Prostate gland (tissue), 2 donors: ENCODE measurements around the gene ARPC1A. TPM values are rescaled to one million over a fixed set of nuclear protein-coding genes. Genes with fewer than 3 reads are reported as not detected.

Experiments used
- DNase-seq: peaks from one replicate; pipeline ENCODE4 v3.0.0-alpha.2; 2019; ENCODE audit warnings: low spot score
- H3K27ac ChIP-seq, 2 donors: fragments of 200-600 bp; sonication (generic); 2 replicates each; pipeline ENCODE4 v1.5.1; 2017 to 2019
- H3K27me3 ChIP-seq: fragments of 200-600 bp; sonication (generic); replicated peaks from 2 replicates; pipeline ENCODE4 v1.5.1; 2019; ENCODE audit not compliant: insufficient read depth
- H3K36me3 ChIP-seq, 2 donors: fragments of 200-600 bp; sonication (generic); 1 replicate in 1 of 2; 2 replicates in 1 of 2; pipeline versions ENCODE4 v1.5.1 to v1.8.1; 2017 to 2019
- H3K4me1 ChIP-seq: fragments of 200-600 bp; sonication (generic); replicated peaks from 2 replicates; pipeline ENCODE4 v1.5.1; 2019
- H3K4me3 ChIP-seq, 2 donors: fragments of 200-600 bp; sonication (generic); 2 replicates each; pipeline ENCODE4 v1.5.1; 2017 to 2019
- H3K9me3 ChIP-seq: fragments of 200-600 bp; sonication (generic); 2 replicates; pipeline ENCODE4 v1.5.1; 2017
- POLR2A ChIP-seq: fragments of 450-650 bp; IDR thresholded peaks from one replicate; pipeline ENCODE4 v1.6.1; 2016; ENCODE audit warnings: antibody characterized with exemption, mild to moderate bottlenecking
- POLR2AphosphoS5 ChIP-seq: sonication (generic); formaldehyde crosslinking; IDR thresholded peaks from one replicate; pipeline ENCODE4 v1.6.1; 2017; ENCODE audit warnings: antibody characterized with exemption
- WGBS: methylation state at CpG from one replicate; pipeline ENCODE4 v1.1.5; 2018; 5-methylcytosine and 5-hydroxymethylcytosine counted together
- intact Hi-C: fragments of 100-400 bp; cut with DNase I; formaldehyde crosslinking; loops from one replicate; pipeline ENCODE4 v1.14.2; 2022
- total RNA-seq, 2 donors: library from RNA; depleted of rRNA; stranded (reverse); fragments of >200 nt; gene quantifications; one replicate each; pipeline ENCODE4 v1.1.0, GENCODE V29; 2016
- TF ChIP-seq, protein P1 (sequence below), 4 experiments: fragments of 200-600 bp in 2 of 4; fragments of 450-650 bp in 2 of 4; sonication (generic) in 2 of 4; IDR thresholded peaks; 1 replicate in 3 of 4; 2 replicates in 1 of 4; pipeline ENCODE4 v1.5.1; 2016 to 2019; ENCODE audit warnings: antibody characterized with exemption in 4 of 4, mild to moderate bottlenecking in 2 of 4, moderate library complexity in 2 of 4

Gene ARPC1A
- total RNA-seq, 2 donors from 2014 or later: 119 to 136 TPM

DNA sequence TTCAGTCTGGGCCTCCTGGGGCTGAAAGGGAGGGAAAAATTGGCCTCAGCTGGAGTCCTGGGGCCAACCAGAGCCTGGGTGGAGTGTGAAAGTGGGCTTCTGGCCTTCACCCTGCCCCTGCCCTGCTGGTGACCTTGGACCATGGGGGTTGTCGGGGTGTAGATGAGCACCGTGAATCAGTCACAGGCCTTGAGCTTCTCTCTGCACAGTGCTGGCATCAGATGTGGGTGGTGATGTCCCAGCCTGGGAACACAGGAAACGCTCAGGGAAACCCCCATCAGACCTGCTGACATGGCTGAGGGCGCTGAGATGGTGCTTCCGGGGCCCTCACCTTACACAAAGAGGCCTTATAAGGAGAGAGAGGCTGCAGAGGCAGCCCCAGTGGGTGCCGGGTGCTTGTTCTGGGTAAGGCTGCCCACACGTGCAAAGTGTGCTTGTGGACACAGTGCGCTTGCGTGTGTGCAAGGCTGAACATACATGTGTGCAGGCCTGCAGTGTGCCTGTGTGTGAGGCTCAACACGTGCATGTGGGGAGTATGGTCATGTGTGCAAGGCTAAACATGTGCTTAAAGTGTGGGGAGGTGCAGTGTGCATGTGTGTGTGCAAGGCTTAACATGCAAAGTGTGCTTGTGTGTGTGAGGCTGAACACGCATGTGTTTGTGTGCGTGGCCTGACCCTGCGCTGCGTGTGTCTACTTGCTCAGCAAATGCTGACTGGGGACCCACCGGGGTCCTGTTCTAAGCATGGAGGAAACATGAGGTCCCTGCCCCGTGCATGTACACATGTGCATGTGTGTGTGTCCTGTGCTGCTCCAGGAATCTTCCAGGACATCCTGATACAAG is 55.3 kb downstream of the ARPC1A start:
- Histone ChIP-seq H3K4me3 (no peak overlapping the region), H3K27ac (no peak overlapping the region), H3K9me3 (no peaks in the 10 kb centered on the region), H3K27me3 (no peaks in the 10 kb centered on the region), H3K36me3 (no peaks in the 10 kb centered on the region), H3K4me1 (no peaks in the 10 kb centered on the region)
- TF ChIP-seq POLR2AphosphoS5 (no peak), POLR2A (no peak)
- TF ChIP-seq, protein P1, sequence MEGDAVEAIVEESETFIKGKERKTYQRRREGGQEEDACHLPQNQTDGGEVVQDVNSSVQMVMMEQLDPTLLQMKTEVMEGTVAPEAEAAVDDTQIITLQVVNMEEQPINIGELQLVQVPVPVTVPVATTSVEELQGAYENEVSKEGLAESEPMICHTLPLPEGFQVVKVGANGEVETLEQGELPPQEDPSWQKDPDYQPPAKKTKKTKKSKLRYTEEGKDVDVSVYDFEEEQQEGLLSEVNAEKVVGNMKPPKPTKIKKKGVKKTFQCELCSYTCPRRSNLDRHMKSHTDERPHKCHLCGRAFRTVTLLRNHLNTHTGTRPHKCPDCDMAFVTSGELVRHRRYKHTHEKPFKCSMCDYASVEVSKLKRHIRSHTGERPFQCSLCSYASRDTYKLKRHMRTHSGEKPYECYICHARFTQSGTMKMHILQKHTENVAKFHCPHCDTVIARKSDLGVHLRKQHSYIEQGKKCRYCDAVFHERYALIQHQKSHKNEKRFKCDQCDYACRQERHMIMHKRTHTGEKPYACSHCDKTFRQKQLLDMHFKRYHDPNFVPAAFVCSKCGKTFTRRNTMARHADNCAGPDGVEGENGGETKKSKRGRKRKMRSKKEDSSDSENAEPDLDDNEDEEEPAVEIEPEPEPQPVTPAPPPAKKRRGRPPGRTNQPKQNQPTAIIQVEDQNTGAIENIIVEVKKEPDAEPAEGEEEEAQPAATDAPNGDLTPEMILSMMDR (IDR thresholded peaks at IDR 0.05): no peak
- no peak for DNase-seq
- intact Hi-C loops: no loop called here
- 79% methylated on average over 16 of the region's 16 CpGs for WGBS

DNA sequence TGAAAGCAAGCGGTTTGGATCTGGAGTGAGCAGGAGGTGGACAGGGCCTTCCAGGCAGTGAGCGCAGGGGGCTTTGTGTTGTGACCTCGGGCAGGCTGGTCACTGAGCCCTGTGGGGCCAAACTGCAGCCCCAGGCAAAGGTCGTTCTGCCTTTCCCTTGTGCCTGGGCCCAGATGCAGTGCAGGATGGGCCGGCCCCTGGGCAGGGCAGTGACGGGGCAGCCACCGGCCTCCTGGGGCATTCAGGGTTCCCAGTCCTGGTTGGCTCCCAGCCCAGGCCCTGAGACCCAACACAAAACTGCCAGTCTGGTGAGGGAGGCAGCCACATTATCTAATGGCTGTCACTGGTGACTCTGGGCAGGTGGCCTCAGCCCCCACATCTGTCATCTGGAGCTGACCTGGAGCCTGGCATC is 56.0 kb downstream of the ARPC1A start:
- WGBS: 82% methylated on average over 7 of the region's 7 CpGs
- no peak overlapping the region for H3K4me3 ChIP-seq
- TF ChIP-seq POLR2AphosphoS5 (no peak), POLR2A (no peak)
- TF ChIP-seq, protein P1 (IDR thresholded peaks at IDR 0.05): no peak
- no peaks in the 10 kb centered on the region for H3K27me3 ChIP-seq
- no peak for DNase-seq
- H3K36me3 ChIP-seq: no peaks in the 10 kb centered on the region
- H3K9me3 ChIP-seq: no peaks in the 10 kb centered on the region
- H3K27ac ChIP-seq: no peak overlapping the region
- intact Hi-C loops: no loop called here
- H3K4me1 ChIP-seq: no peaks in the 10 kb centered on the region

DNA sequence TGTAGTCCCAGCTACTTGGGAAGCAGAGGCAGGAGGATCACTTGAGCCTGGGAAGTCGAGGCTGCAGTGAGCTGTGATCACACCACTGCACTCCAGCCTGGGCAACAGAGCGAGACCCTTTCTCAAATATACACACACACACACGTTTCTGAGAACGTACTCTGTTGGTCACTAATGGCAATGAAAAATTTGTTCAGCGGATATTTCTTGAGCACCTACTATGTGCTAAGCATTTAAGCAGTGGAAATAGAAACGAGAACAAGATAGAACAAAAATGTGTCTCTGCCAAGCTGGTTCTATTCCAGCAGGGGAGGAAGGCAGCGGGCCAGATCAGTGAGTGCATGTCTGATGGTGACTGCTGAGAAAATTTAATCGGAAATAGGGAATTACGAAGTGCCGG is 57.5 kb downstream of the ARPC1A start:
- intact Hi-C loops: no loop called here
- 91% methylated on average over 10 of the region's 10 CpGs for WGBS
- TF ChIP-seq POLR2AphosphoS5 (no peak), POLR2A (no peak)
- TF ChIP-seq, protein P1 (IDR thresholded peaks at IDR 0.05): no peak
- Histone ChIP-seq H3K4me3 (no peak overlapping the region), H3K4me1 (no peaks in the 10 kb centered on the region), H3K9me3 (no peaks in the 10 kb centered on the region), H3K36me3 (peaks cover 0 to 1% of the 10 kb centered on the region in 2 donors), H3K27me3 (no peaks in the 10 kb centered on the region), H3K27ac (no peak overlapping the region)
- no peak for DNase-seq

DNA sequence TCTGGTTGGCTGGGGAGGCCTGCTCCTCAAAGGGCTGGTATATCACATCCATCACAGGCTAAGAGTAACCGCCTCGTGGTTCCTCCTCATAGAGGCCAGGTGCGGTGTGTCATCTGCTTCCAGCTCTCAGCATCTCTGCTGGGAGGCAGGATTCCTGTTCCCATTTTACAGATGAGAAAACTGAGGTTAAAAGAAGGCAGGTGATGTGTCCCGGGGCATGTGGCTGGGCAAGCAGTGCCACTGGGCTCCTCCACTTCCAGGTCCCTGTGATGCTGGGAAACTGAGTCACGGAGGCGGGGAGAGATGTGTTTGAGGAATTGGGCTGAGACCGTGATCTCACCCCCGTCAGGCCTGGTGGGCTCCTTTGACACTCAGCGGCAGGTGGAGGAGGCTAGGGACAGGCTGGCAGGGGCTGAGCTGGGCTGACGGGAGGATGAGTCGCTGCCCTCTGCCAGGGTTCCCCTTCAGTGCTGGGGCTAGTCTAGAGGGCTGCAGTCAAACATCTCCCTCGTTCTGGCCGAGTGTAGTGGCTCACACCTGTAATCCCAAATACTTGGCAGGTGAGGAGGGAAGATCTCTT is 58.2 kb downstream of the ARPC1A start:
- no peak overlapping the region for H3K4me3 ChIP-seq
- 91% methylated on average over 13 of the region's 13 CpGs for WGBS
- H3K9me3 ChIP-seq: no peaks in the 10 kb centered on the region
- no peak overlapping the region for H3K27ac ChIP-seq
- TF ChIP-seq POLR2A (no peak), POLR2AphosphoS5 (no peak)
- TF ChIP-seq, protein P1 (IDR thresholded peaks at IDR 0.05): no peak
- no peaks in the 10 kb centered on the region for H3K27me3 ChIP-seq
- no peaks in the 10 kb centered on the region for H3K4me1 ChIP-seq
- DNase-seq: no peak
- H3K36me3 ChIP-seq: peaks cover 0 to 6% of the 10 kb centered on the region in 2 donors
- intact Hi-C loops: no loop called here
